Lower leg skin (tissue), 4 donors: ENCODE measurements around the gene OCA2. TPM values are rescaled to one million over a fixed set of nuclear protein-coding genes. Genes with fewer than 3 reads are reported as not detected.

Experiments used
- DNase-seq, 2 donors: peaks; one replicate each; pipeline ENCODE4 v3.0.0-alpha.2; 2019; ENCODE audit warnings: low spot score in 2 of 2
- H3K4me3 ChIP-seq: fragments of 200-600 bp; sonication (generic); 2 replicates; pipeline ENCODE4 v1.5.1; 2017; ENCODE audit warnings: mild to moderate bottlenecking, low read depth; ENCODE audit not compliant: poor library complexity, severe bottlenecking
- POLR2A ChIP-seq, 2 donors: fragments of 450-650 bp; IDR thresholded peaks; one replicate each; pipeline ENCODE4 v1.6.1; 2016 to 2017; ENCODE audit warnings: antibody characterized with exemption in 2 of 2, mild to moderate bottlenecking in 1 of 2, moderate library complexity in 1 of 2
- WGBS, 2 donors: methylation state at CpG; one replicate each; pipeline ENCODE4 v1.1.5; 2018; 5-methylcytosine and 5-hydroxymethylcytosine counted together
- intact Hi-C: fragments of 100-400 bp; cut with DNase I; formaldehyde crosslinking; loops from one replicate; pipeline ENCODE4 v1.15.0; 2023; ENCODE audit warnings: low total_unique reads
- total RNA-seq, 4 donors: library from RNA; depleted of rRNA; stranded (reverse); fragments of >200 nt; gene quantifications; one replicate each; pipeline ENCODE4 v1.1.0, GENCODE V29; 2016
- TF ChIP-seq, protein P1 (sequence below), 3 donors: fragments of 450-650 bp; IDR thresholded peaks; one replicate each; pipeline ENCODE4 v1.5.1; 2016; ENCODE audit warnings: antibody characterized with exemption in 3 of 3, mild to moderate bottlenecking in 3 of 3, moderate library complexity in 2 of 3

Gene OCA2
- total RNA-seq, 4 donors from 2014 or later: 12.0 to 15.8 (median 13.9) TPM

DNA sequence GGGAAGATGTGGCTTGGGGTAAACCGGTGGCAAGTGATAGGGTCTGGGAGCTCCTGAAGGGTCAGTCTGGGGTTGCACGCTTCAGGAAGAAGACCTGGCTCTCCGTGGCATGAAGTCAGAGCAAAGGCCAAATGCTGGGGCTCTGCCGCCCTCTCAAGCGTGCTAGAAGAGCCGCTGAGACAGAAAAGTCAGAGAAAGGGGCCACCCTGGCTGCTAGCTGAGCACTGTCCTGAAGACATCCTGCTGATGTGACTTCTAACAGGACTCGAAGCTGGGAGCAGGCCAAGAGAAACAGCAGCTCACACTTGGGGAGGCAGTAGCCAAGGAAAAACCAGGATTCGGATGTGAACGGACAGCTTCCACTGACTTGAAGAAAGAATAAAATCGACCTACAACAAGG lies 270.4 kb downstream of the OCA2 start:
- intact Hi-C loops: no loop called here
- no peak overlapping the region for H3K4me3 ChIP-seq
- DNase-seq: peak in 1 of 2 donors; percentile 76
- 82 to 89% methylated on average over 10 of the region's 10 CpGs for WGBS, 2 donors
- no peak for TF ChIP-seq POLR2A (IDR thresholded peaks at IDR 0.05)
- TF ChIP-seq, protein P1, sequence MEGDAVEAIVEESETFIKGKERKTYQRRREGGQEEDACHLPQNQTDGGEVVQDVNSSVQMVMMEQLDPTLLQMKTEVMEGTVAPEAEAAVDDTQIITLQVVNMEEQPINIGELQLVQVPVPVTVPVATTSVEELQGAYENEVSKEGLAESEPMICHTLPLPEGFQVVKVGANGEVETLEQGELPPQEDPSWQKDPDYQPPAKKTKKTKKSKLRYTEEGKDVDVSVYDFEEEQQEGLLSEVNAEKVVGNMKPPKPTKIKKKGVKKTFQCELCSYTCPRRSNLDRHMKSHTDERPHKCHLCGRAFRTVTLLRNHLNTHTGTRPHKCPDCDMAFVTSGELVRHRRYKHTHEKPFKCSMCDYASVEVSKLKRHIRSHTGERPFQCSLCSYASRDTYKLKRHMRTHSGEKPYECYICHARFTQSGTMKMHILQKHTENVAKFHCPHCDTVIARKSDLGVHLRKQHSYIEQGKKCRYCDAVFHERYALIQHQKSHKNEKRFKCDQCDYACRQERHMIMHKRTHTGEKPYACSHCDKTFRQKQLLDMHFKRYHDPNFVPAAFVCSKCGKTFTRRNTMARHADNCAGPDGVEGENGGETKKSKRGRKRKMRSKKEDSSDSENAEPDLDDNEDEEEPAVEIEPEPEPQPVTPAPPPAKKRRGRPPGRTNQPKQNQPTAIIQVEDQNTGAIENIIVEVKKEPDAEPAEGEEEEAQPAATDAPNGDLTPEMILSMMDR (IDR thresholded peaks at IDR 0.05): no peak

DNA sequence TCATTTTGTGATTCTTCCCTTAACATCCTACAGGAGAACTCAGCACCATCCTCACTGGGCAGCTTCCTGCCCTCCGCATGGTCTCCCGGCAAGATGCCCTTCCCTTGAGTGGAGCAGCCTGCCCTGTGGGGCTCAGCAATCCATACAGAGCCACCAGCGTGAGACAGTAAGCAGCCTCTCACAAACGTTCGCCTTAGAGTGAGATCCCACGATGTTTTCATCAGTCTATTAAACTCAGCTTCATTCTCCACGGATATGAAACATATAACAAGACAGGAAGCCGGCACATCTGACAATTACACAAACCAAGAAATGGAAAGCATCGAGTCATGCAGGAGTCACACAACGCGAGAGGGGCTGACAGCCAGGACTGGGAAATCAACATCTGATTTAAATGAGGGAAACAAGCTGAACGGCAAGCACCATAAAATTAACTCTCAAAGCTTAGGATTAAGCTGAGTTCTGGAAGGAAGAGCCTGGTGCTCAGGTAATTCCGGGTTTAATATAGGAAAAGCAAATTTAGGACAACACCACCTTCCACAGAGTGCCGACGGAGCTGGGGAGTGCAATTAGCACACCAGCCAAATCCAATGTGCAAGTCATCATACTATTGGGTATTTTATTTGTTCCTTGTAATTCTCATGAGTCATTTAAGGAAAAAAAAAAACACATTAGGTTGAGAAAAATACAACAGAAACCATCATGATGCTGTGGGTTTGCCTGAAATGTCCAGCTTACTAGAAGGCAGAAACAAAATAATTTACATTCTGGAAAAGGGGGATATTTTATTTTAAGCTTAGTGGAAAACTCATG lies 272.0 kb downstream of the OCA2 start:
- H3K4me3 ChIP-seq: no peak overlapping the region
- WGBS, 2 donors: 45 to 47% methylated on average over 15 of the region's 15 CpGs
- intact Hi-C loops: no loop called here

DNA sequence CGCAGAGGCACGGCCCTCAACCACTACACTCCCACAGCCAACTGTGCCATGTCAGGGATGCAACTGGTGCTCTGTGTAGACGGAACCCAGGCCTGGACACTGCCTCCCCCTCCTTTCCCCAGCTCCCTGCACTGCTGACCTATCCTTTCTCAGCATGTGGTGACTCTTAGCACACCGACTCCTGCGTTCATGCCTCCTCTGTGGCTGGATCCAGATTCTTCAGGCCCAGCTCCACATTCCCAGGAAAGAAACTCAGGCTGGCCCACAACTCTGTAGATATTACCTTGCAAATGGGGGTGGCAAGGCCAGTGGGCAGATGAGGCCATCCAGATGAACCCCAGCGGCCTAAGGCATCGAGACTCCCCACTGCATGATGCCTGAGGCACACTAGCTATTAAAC lies 272.7 kb downstream of the OCA2 start:
- intact Hi-C loops: no loop called here
- WGBS, 2 donors: 67 to 73% methylated on average over 7 of the region's 7 CpGs
- TF ChIP-seq, protein P1 (IDR thresholded peaks at IDR 0.05): no peak
- TF ChIP-seq POLR2A (IDR thresholded peaks at IDR 0.05): no peak
- no peak for DNase-seq
- no peak overlapping the region for H3K4me3 ChIP-seq

More for the DNA sequence above, 272.0 kb downstream of the OCA2 start:
- TF ChIP-seq, protein P1 (IDR thresholded peaks at IDR 0.05): no peak
- TF ChIP-seq POLR2A (IDR thresholded peaks at IDR 0.05): no peak
- DNase-seq: no peak

DNA sequence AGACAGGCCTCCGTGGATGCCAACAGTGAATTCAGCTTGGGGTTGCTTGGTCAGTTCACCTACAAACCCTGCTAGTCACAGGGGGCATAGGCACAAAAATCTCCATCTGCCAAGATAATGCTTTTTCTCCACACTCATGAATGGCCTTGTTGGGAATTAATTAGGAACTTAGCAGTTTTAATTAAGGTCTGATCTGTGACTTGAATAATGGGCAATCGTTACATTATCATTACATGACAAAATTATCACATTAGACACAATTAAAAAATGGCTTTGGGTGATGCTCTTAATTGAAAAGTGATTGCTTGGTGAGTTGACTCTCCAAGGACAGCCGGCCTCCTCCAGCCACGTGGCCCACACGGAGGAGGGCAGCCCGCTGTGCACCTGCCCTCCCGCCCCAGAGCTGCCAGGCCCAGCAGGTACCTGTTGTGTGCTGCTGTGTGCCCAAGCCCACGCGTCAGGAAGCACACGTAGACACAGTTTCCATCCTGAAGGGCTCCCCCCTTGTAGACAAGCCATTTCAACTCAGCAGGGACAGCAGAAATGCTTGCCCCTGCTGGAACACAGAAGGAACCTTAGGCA lies 274.2 kb downstream of the OCA2 start:
- TF ChIP-seq, protein P1 (IDR thresholded peaks at IDR 0.05): no peak
- TF ChIP-seq POLR2A (IDR thresholded peaks at IDR 0.05): no peak
- intact Hi-C loops: no loop called here
- H3K4me3 ChIP-seq: no peak overlapping the region
- no peak for DNase-seq
- 84 to 85% methylated on average over 10 of the region's 10 CpGs for WGBS, 2 donors

DNA sequence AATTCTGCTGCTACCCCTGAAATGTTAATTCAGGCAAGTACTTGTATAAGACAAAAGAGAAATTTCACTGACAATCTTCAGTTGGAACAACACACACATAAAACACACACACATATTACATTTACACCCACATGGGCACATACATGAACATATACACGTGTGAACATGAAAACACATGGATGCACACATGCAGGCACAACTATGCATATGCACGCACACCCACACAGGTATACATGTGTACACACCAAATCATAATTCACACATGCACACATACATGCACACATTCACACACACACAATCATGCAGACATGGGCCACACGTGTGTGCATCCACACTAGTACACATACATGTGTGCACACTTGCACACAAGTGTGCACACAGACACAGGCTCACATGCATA lies 277.8 kb downstream of the OCA2 start:
- TF ChIP-seq, protein P1 (IDR thresholded peaks at IDR 0.05): no peak
- no peak for TF ChIP-seq POLR2A (IDR thresholded peaks at IDR 0.05)
- no peak overlapping the region for H3K4me3 ChIP-seq
- 64 to 70% methylated on average over 3 of the region's 3 CpGs for WGBS, 2 donors
- intact Hi-C loops: no loop called here
- DNase-seq: no peak
